H1 (cell line): ENCODE results near the gene PEAK3.

Experiments used
- CTCF ChIP-seq, 3 experiments: IDR thresholded peaks; 1 replicate in 2 of 3; 2 replicates in 1 of 3; pipeline versions ENCODE4 v1.5.1 to v1.6.1; 2011; ENCODE audit warnings: low read length in 3 of 3, mild to moderate bottlenecking in 3 of 3, inconsistent platforms in 2 of 3, low read depth in 1 of 3, moderate library complexity in 1 of 3; ENCODE audit not compliant: insufficient read depth in 1 of 3; ENCODE audit errors: control extremely low read depth in 1 of 3
- EGR1 ChIP-seq: IDR thresholded peaks from 2 replicates; pipeline ENCODE4 v1.6.1; 2011; ENCODE audit warnings: low read depth, low read length, borderline replicate concordance
- EP300 ChIP-seq, 2 experiments: IDR thresholded peaks; 1 replicate in 1 of 2; 2 replicates in 1 of 2; pipeline ENCODE4 v1.6.1; 2011 to 2012; ENCODE audit warnings: low read depth in 2 of 2, low read length in 2 of 2, mild to moderate bottlenecking in 2 of 2, borderline replicate concordance in 1 of 2, inconsistent platforms in 1 of 2, moderate library complexity in 1 of 2
- ZNF274 ChIP-seq: IDR thresholded peaks from 2 replicates; pipeline ENCODE4 v1.7.0; 2012; ENCODE audit warnings: low read length, borderline replicate concordance; ENCODE audit errors: extremely low read depth

- TF ChIP-seq ZNF274 (no peak), CTCF (IDR thresholded peaks at IDR 0.05; ENCODE audit: control extremely low read depth in 1 of 3, insufficient read depth in 1 of 3, low read depth in 1 of 3, low read length in 3 of 3) (peak in 1 of 3 experiments; percentile 6; a peak in 1 of 4 replicates), EGR1 (no peak), EP300 (IDR thresholded peaks at IDR 0.05; ENCODE audit: borderline replicate concordance in 1 of 2, low read depth in 2 of 2, low read length in 2 of 2) (no peak)
These were observed 31.0 kb upstream of the PEAK3 start for GRCh38 chr19:2312820-2313501.
